NT2/D1 (cell line): Measurements from ENCODE around the gene HSPA9.

Experiments used
- DNase-seq: peaks from one replicate; pipeline ENCODE4 v3.0.0-alpha.2; 2011; ENCODE audit warnings: low read depth, low spot score
- H3K27me3 ChIP-seq: 2 replicates; pipeline ENCODE4 v1.6.0; 2011; ENCODE audit warnings: mild to moderate bottlenecking; ENCODE audit not compliant: insufficient read length, insufficient read depth
- H3K36me3 ChIP-seq: 2 replicates; pipeline ENCODE4 v1.6.1; 2011; ENCODE audit warnings: mild to moderate bottlenecking, low read length, mixed read lengths; ENCODE audit not compliant: insufficient read depth, insufficient read length
- H3K4me1 ChIP-seq: 2 replicates; pipeline ENCODE4 v1.5.1; 2011; ENCODE audit not compliant: insufficient read depth, insufficient read length
- H3K4me3 ChIP-seq: 2 replicates; pipeline ENCODE4 v1.5.1; 2011; ENCODE audit warnings: low read depth; ENCODE audit not compliant: insufficient read length
- H3K9ac ChIP-seq: 2 replicates; pipeline ENCODE4 v1.6.0; 2011; ENCODE audit warnings: low read depth; ENCODE audit not compliant: insufficient read length
- H3K9me3 ChIP-seq: 2 replicates; pipeline ENCODE4 v1.5.1; 2011; ENCODE audit warnings: mild to moderate bottlenecking, low read length; ENCODE audit not compliant: insufficient read depth
- SUZ12 ChIP-seq: IDR thresholded peaks from 2 replicates; pipeline ENCODE4 v1.6.1; 2011; ENCODE audit not compliant: insufficient read length, insufficient read depth; ENCODE audit errors: extremely low read depth
- YY1 ChIP-seq: IDR thresholded peaks from 2 replicates; pipeline ENCODE4 v1.6.1; 2011; ENCODE audit not compliant: insufficient read length, insufficient read depth
- ZNF274 ChIP-seq: IDR thresholded peaks from 2 replicates; pipeline ENCODE4 v1.6.1; 2011; ENCODE audit warnings: mild to moderate bottlenecking, low read depth, low read length

HSPA9 gene

GRCh38 chr5:138594305-138595058 is 19.3 kb upstream of the HSPA9 start:
- TF ChIP-seq ZNF274 (no peak), SUZ12 (no peak), YY1 (no peak)
- H3K27me3 ChIP-seq: no peaks in the 10 kb centered on the region
- H3K9me3 ChIP-seq: no peaks in the 10 kb centered on the region
- H3K9ac ChIP-seq: no peak overlapping the region
- DNase-seq: no peak
- H3K4me1 ChIP-seq: no peaks in the 10 kb centered on the region
- no peaks in the 10 kb centered on the region for H3K36me3 ChIP-seq
- H3K4me3 ChIP-seq: no peak overlapping the region

- DNase-seq: no peak
- TF ChIP-seq YY1: no peak
- no peak for TF ChIP-seq SUZ12
- no peak for TF ChIP-seq ZNF274
These were observed 13.0 kb upstream of the HSPA9 start for GRCh38 chr5:138588013-138588788.

GRCh38 chr5:138585157-138585556 is 10.0 kb upstream of the HSPA9 start:
- H3K4me1 ChIP-seq: no peaks in the 10 kb centered on the region
- TF ChIP-seq SUZ12: no peak
- TF ChIP-seq ZNF274: no peak
- no peak for TF ChIP-seq YY1
- no peak overlapping the region for H3K9ac ChIP-seq
- no peaks in the 10 kb centered on the region for H3K9me3 ChIP-seq
- no peaks in the 10 kb centered on the region for H3K36me3 ChIP-seq
- no peak overlapping the region for H3K4me3 ChIP-seq
- H3K27me3 ChIP-seq: no peaks in the 10 kb centered on the region
- no peak for DNase-seq

More at GRCh38 chr5:138588013-138588788, 13.0 kb upstream of the HSPA9 start:
- Histone ChIP-seq H3K9me3 (no peaks in the 10 kb centered on the region), H3K9ac (no peak overlapping the region), H3K27me3 (no peaks in the 10 kb centered on the region), H3K4me1 (no peaks in the 10 kb centered on the region), H3K36me3 (no peaks in the 10 kb centered on the region), H3K4me3 (no peak overlapping the region)

- DNase-seq: no peak
- Histone ChIP-seq H3K27me3 (no peaks in the 10 kb centered on the region), H3K36me3 (no peaks in the 10 kb centered on the region), H3K4me1 (no peaks in the 10 kb centered on the region), H3K4me3 (no peak overlapping the region), H3K9me3 (no peaks in the 10 kb centered on the region), H3K9ac (no peak overlapping the region)
- TF ChIP-seq SUZ12 (no peak), ZNF274 (no peak), YY1 (no peak)
These were observed 8.9 kb upstream of the HSPA9 start for GRCh38 chr5:138583984-138584637.

GRCh38 chr5:138582959-138583358 is 7.8 kb upstream of the HSPA9 start:
- Histone ChIP-seq H3K9me3 (no peaks in the 10 kb centered on the region), H3K9ac (no peak overlapping the region), H3K27me3 (no peaks in the 10 kb centered on the region), H3K36me3 (no peaks in the 10 kb centered on the region), H3K4me1 (no peaks in the 10 kb centered on the region), H3K4me3 (no peak overlapping the region)
- no peak for TF ChIP-seq SUZ12
- no peak for DNase-seq

GRCh38 chr5:138580777-138581176 is 5.6 kb upstream of the HSPA9 start:
- H3K36me3 ChIP-seq: no peaks in the 10 kb centered on the region
- no peak for DNase-seq
- H3K9me3 ChIP-seq: no peaks in the 10 kb centered on the region
- H3K27me3 ChIP-seq: no peaks in the 10 kb centered on the region
- H3K4me1 ChIP-seq: peaks cover 2% of the 10 kb centered on the region
- no peak overlapping the region for H3K4me3 ChIP-seq
- TF ChIP-seq ZNF274 (no peak), SUZ12 (no peak), YY1 (no peak)
- no peak overlapping the region for H3K9ac ChIP-seq

- TF ChIP-seq YY1 (no peak), ZNF274 (no peak), SUZ12 (no peak)
- Histone ChIP-seq H3K27me3 (no peaks in the 10 kb centered on the region), H3K9me3 (no peaks in the 10 kb centered on the region), H3K4me1 (peaks cover 2% of the 10 kb centered on the region), H3K9ac (no peak overlapping the region), H3K36me3 (no peaks in the 10 kb centered on the region), H3K4me3 (no peak overlapping the region)
- DNase-seq: no peak
These were observed 4.8 kb upstream of the HSPA9 start for GRCh38 chr5:138580001-138580400.
